Stimulated activated CD4-positive, alpha-beta T cell treated with anti-CD3 and anti-CD28 coated beads, Interleukin-15, amount 100 ng/mL, for 24 hours (primary cell): ENCODE data around the gene CEP95.
A peak's percentile ranks its signal among the peaks of the same experiment; 100 is the strongest.
"Not testable (repeated sequence)": the region's sequence is repeated elsewhere in the genome, so short reads cannot be mapped to it uniquely, and the experiment has no call there.

Source experiments
- DNase-seq: peaks from one replicate; pipeline ENCODE4 v3.0.0-alpha.2; 2020

CEP95 gene

GRCh38 chr17:64506576-64507412 is at the start of gene CEP95:
Gene CEP95 (plus strand): TSS chr17:64506977. CDS start chr17:64507098, 121 bp downstream.
- peak; percentile 97 for DNase-seq

- DNase-seq = no peak
Observed at GRCh38 chr17:64457156-64457555, 49.6 kb upstream of the CEP95 start.

- no peak for DNase-seq
Observed at GRCh38 chr17:64458756-64459155, 48.0 kb upstream of the CEP95 start.

GRCh38 chr17:64459284-64459747 is 47.5 kb upstream of the CEP95 start:
- no peak for DNase-seq

GRCh38 chr17:64459818-64460217 is 47.0 kb upstream of the CEP95 start:
- DNase-seq = not testable (repeated sequence)

- no peak for DNase-seq
Observed at GRCh38 chr17:64460955-64461354, 45.8 kb upstream of the CEP95 start.

- no peak for DNase-seq
Observed at GRCh38 chr17:64461788-64462187, 45.0 kb upstream of the CEP95 start.

- no peak for DNase-seq
Observed at GRCh38 chr17:64466019-64466735, 40.6 kb upstream of the CEP95 start.

- not testable (repeated sequence) for DNase-seq
Observed at GRCh38 chr17:64466834-64467233, 39.9 kb upstream of the CEP95 start.

- no peak for DNase-seq
Observed at GRCh38 chr17:64470625-64471024, 36.2 kb upstream of the CEP95 start.

GRCh38 chr17:64471440-64471839 is 35.3 kb upstream of the CEP95 start:
- DNase-seq = no peak

GRCh38 chr17:64472564-64472963 is 34.2 kb upstream of the CEP95 start:
- DNase-seq = no peak

GRCh38 chr17:64477849-64478248 is 28.9 kb upstream of the CEP95 start:
- no peak for DNase-seq

- DNase-seq = no peak
Observed at GRCh38 chr17:64480951-64481350, 25.8 kb upstream of the CEP95 start.

- DNase-seq = no peak
Observed at GRCh38 chr17:64484380-64484779, 22.4 kb upstream of the CEP95 start.

- no peak for DNase-seq
Observed at GRCh38 chr17:64488301-64488700, 18.5 kb upstream of the CEP95 start.

- peak; percentile 67 for DNase-seq
Observed at GRCh38 chr17:64491034-64491860, 15.5 kb upstream of the CEP95 start.

- DNase-seq = no peak
Observed at GRCh38 chr17:64491994-64492393, 14.8 kb upstream of the CEP95 start.

- peak; percentile 28 for DNase-seq
Observed at GRCh38 chr17:64492481-64493109, 14.2 kb upstream of the CEP95 start.

- no peak for DNase-seq
Observed at GRCh38 chr17:64494121-64494520, 12.7 kb upstream of the CEP95 start.

- DNase-seq = not testable (repeated sequence)
Observed at GRCh38 chr17:64495300-64495699, 11.5 kb upstream of the CEP95 start.

- DNase-seq = no peak
Observed at GRCh38 chr17:64496348-64496785, 10.4 kb upstream of the CEP95 start.
